Stimulated activated CD8-positive, alpha-beta memory T cell treated with anti-CD3 and anti-CD28 coated beads, Interleukin-15, amount 100 ng/mL, for 24 hours (primary cell): ENCODE measurements around the gene CADPS2.

Experiments used
- DNase-seq: peaks from one replicate; pipeline ENCODE4 v3.0.0-alpha.2; 2020; ENCODE audit warnings: low read depth

CADPS2 gene

GRCh38 chr7:122364761-122365280 lies 521.4 kb downstream of the CADPS2 start:
- DNase-seq: no peak

DNA sequence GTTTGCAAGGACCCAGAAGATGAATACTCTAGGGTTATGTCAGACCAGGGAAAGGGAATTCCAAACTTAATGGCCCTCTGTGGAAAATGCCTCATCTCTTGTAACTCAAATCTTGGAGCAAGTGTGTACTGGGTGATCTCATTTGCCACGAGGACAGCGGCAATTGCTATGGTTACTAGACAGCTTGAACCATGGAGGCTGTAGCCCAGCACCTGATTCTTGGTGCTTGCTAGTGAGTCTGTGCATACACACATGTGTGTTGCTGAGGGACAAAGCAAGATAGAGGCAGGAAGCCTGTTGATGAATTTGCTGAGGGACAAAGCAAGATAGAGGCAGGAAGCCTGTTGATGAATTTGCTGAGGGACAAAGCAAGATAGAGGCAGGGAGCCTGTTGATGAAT lies 523.1 kb downstream of the CADPS2 start:
- no peak for DNase-seq

GRCh38 chr7:122362473-122362872 lies 523.8 kb downstream of the CADPS2 start:
- DNase-seq: no peak

GRCh38 chr7:122354656-122355055 lies 531.6 kb downstream of the CADPS2 start:
- DNase-seq: no peak

DNA sequence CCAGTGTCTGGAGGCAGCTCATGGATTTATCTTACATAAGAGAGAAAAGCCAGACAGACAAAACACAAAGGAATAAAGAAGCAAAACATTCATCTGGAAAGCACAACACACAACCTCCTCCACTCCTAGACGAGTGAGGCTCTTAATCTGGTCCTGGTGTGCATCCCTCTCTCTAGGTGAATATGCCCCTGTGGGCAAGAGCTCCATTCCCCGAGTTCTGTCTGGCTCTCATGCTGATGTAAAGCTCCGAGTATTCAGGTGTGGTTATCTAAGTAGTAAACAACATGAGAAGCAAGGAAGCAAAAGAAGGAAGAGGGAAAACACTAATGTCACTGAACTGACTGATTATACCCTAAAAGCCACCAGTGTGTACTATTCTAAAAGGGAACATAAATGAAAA lies 533.8 kb downstream of the CADPS2 start:
- DNase-seq: no peak

GRCh38 chr7:122350701-122351100 lies 535.6 kb downstream of the CADPS2 start:
- DNase-seq: no peak

DNA sequence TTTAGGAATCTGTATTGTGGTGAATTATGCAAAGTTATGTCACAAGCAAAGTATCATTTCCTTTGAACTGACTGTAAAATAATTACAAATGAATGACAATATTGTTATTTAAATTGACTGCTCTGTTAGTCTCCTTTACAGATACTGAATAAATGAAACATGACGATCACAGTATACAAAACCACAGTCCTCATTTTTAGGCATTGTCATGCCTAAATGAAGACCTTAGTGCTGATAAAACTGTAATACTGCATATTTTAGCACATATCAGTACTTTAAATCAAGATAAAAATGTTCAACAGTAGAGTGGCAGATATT lies 542.0 kb downstream of the CADPS2 start:
- no peak for DNase-seq

DNA sequence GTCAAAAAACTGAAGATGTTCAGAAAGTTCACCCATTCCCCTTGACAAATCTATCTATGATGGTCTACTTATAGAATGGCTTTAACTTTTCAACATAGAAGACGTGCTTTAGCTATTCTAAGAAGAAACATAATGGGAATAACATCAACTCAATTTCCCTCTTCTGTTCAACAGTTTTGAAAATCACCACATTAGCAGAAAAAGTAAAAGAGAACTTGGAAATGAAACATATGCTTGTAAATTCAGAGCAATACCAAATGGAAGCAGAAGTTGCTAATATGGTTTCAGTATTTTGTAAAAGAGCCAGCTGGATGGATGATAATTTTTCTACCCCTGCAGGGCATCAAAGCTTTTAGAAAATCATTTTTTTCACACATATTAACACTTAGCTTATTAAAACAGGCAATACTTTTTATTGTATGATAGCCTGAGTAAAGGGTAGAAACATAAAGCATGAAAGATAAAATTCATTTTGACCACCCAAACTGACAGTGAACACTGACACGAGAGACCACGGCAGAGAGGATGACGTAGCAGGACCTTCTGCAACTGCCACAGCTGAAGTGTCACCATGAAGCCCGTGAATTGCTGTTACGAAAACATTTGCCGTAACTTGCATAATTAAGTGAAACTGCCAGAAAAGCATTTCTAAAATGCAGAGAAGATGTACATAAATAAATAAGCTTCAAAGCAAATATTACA lies 542.5 kb downstream of the CADPS2 start:
- DNase-seq: no peak

DNA sequence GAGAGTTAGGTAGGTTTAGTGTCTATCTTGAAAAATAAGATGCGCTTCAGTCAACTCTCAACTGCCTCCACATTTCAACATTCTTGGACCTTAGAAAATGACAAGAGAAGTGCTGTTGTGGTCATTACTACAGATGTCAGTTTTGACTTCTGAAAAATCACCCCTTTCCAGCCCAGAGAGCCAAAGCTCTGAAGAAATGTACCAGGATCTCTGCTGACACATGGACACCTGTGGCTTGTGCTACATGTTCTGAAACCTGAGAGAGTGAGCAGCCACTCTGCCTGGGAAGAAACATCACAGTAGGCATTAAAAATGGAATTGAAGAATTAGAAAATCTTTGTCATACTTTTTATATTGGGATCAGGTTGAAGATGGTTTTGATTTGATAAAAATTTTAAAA lies 545.8 kb downstream of the CADPS2 start:
- no peak for DNase-seq

- DNase-seq: no peak
These were observed 546.9 kb downstream of the CADPS2 start for GRCh38 chr7:122339145-122339904.

GRCh38 chr7:122337011-122337410 lies 549.2 kb downstream of the CADPS2 start:
- no peak for DNase-seq

DNA sequence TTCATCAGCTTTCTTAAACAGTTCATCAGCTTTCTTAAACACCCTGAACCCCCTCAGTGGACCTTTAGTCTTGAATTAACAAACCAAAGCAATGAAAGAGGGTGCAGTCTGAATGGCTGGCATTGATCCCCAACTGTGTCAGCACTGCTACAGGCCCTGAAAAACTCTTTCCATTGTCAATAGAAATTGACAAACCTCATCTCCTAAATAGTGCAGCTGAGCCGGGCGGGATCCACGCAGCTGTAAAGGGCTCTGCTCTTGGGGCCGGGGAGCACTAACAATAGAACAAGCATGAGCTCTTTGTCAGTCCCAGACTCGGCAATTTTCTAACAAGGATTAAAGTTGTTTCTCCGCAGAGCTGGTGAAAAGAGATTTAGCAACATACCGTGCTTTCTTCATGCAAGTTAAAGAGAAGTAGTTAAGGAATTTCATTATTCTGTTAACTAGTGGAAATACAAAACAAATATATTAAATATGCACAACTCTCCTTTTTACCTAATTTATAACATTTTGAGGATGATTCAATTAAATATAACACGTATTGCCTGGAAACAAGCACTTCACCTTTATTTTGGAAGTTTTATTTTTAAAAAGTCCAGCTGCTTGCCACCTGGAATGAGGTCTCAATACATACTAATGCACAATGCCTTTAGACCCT lies 557.0 kb downstream of the CADPS2 start:
- no peak for DNase-seq

- DNase-seq: no peak
These were observed 558.3 kb downstream of the CADPS2 start for GRCh38 chr7:122327969-122328368.

DNA sequence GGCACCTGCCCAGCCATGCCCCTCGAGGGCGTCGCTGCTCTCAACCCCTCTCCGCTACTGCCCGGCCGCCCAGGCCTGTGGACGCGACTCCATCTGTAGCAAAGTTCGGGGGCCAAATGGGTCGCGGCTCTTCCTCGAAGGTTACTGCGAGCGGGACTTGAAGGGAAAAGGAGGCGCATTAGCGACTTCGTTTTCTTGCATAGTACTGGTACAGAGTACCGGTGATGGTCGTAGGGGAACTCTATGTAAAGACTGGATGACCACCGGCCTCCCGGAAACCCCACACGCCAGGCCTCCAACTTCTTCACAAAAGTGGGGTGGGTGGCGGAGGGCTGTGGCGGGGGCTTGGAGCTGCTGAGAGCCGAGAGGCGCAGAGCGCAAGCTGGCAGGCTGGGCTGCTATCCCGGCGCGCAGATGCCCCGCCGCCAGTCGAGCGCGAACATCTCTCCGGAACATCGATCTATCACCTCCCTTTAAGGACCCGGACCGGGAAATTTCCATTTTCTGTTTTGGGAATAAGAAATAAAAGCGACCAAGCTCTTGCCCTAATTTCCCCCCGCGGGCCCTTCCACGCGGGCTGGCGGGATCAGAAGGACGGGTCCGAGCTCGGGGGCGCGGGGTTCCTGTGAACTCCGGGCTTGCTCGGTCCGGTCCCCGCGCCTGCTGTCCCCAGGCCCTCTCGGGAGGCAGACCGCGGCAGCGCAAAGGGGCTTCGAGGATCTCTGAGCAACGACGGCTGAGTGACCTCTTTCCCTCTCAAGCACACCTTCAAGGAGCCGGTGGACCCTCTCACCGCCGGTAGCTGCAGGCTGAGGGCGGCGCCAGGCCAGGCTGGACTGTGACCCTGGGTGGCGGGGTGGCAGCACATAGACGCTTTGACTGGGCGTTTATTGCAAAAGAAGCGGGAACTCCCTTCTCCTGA lies 569.5 kb downstream of the CADPS2 start:
- no peak for DNase-seq

- no peak for DNase-seq
These were observed 570.5 kb downstream of the CADPS2 start for GRCh38 chr7:122315507-122316466.

GRCh38 chr7:122314284-122314683 lies 572.0 kb downstream of the CADPS2 start:
- DNase-seq: no peak

DNA sequence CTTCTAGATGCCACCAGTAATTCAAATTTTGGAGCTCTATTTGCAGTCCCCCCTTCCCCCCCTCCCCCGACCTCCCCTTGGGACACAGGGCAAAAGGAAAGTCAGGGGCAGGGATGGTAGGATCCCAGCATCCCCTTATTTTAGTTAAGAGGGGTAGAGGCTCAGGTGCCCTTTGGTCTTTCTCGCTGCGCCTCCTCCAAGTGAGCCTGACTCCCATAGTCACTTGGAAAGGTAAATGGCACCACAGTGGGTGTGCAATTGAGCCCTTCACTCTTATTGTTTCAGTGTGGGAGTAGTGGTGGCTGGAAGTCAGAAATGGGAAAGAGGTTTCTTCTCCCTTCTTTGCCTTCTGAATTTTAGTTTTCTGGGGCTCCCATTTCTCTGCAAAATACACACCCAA lies 573.5 kb downstream of the CADPS2 start:
- no peak for DNase-seq

DNA sequence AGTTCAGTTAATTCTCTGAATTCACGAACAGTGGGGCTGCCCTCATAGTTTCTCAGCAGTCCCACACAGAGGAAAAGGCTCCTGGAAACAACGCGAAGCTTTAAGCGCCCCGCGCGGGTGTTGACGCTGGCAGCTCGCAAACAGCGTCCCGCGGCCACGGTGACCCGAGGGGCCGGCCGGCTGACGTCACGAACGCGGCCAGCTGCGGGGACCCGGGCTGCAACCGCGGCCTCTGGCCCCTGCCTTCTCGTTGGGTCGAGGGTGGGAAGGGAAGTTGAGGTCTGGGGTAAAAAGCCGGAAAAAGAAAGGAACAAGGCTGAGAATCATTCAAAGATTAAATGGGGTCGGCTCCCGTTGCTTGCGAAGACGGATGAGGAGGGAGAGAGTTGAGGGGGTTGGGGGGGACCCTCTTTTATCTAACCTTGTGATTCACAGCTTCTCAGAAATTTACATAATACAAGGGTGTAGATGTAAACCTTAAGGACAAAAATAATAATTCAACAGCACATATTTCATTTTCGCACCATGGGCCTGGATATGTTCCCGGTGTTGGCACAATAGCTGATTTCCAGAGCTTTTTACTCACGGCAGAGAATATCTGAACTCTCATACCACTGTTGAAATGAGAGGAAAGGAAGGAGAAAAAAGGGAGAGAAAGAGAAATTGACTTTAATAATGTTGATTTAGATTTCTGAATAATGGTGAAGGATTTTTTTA lies 574.4 kb downstream of the CADPS2 start:
- no peak for DNase-seq

- no peak for DNase-seq
These were observed 575.1 kb downstream of the CADPS2 start for GRCh38 chr7:122311050-122311700.
